Osteocyte (in vitro differentiated cells): Measurements from ENCODE around the gene IGFN1. TPM values are rescaled to one million over a fixed set of nuclear protein-coding genes. Genes with fewer than 3 reads are reported as not detected.

Experiments
- DNase-seq: peaks from one replicate; pipeline ENCODE4 v3.0.0; 2021; ENCODE audit warnings: mixed read lengths; ENCODE audit not compliant: unreplicated experiment; ENCODE audit errors: extremely low spot score
- H3K27ac Mint-ChIP-seq: one replicate; pipeline ENCODE4 v1.8.0; 2021; ENCODE audit warnings: mild to moderate bottlenecking, mixed read lengths; ENCODE audit not compliant: unreplicated experiment
- H3K27me3 Mint-ChIP-seq: one replicate; pipeline ENCODE4 v1.8.0; 2021; ENCODE audit warnings: mixed read lengths; ENCODE audit not compliant: unreplicated experiment
- H3K36me3 Mint-ChIP-seq: one replicate; pipeline ENCODE4 v1.8.0; 2021; ENCODE audit warnings: mixed read lengths; ENCODE audit not compliant: unreplicated experiment
- H3K4me1 Mint-ChIP-seq: one replicate; pipeline ENCODE4 v1.8.0; 2021; ENCODE audit warnings: mixed read lengths; ENCODE audit not compliant: unreplicated experiment
- H3K4me3 Mint-ChIP-seq: one replicate; pipeline ENCODE4 v1.8.0; 2021; ENCODE audit warnings: mild to moderate bottlenecking, moderate library complexity, mixed read lengths; ENCODE audit not compliant: unreplicated experiment
- H3K9me3 Mint-ChIP-seq: one replicate; pipeline ENCODE4 v1.8.0; 2021; ENCODE audit warnings: mixed read lengths; ENCODE audit not compliant: unreplicated experiment
- total RNA-seq: library from RNA; stranded (reverse); gene quantifications from 2 replicates; pipeline ENCODE4 v1.2.1, GENCODE V29; 2021
- TF ChIP-seq, protein P1 (sequence below): fragments of 200-600 bp; sonication (generic); IDR thresholded peaks from 2 replicates; pipeline ENCODE4 v1.5.0; 2021; ENCODE audit warnings: antibody characterized with exemption, mild to moderate bottlenecking, moderate library complexity

IGFN1 gene
- total RNA-seq, 1 donor from 2014 or later = 3.8 TPM

DNA sequence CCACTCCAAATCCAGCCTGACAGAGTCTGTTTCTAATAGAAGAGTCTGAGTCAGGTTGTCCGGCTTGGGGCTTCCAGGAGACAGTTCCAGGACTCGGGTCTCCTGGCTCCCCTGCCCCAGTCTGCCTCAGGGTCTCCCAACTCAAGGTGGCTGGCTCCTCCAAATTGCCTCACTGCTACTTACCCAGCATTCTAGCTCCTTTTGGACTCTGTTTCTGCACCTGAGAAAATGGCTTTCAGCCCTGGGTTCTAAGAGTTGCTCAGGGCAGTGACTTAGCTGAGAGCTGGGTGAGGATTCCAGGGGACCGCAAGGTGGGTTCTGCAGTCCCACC, 5.5 kb upstream of the IGFN1 start:
- peaks cover 43% of the 10 kb centered on the region for H3K27me3 Mint-ChIP-seq
- no peak overlapping the region for H3K27ac Mint-ChIP-seq
- no peaks in the 10 kb centered on the region for H3K36me3 Mint-ChIP-seq
- no peak overlapping the region for H3K4me3 Mint-ChIP-seq
- TF ChIP-seq, protein P1, sequence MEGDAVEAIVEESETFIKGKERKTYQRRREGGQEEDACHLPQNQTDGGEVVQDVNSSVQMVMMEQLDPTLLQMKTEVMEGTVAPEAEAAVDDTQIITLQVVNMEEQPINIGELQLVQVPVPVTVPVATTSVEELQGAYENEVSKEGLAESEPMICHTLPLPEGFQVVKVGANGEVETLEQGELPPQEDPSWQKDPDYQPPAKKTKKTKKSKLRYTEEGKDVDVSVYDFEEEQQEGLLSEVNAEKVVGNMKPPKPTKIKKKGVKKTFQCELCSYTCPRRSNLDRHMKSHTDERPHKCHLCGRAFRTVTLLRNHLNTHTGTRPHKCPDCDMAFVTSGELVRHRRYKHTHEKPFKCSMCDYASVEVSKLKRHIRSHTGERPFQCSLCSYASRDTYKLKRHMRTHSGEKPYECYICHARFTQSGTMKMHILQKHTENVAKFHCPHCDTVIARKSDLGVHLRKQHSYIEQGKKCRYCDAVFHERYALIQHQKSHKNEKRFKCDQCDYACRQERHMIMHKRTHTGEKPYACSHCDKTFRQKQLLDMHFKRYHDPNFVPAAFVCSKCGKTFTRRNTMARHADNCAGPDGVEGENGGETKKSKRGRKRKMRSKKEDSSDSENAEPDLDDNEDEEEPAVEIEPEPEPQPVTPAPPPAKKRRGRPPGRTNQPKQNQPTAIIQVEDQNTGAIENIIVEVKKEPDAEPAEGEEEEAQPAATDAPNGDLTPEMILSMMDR = no peak
- DNase-seq = no peak
- no peaks in the 10 kb centered on the region for H3K9me3 Mint-ChIP-seq
- peaks cover 7% of the 10 kb centered on the region for H3K4me1 Mint-ChIP-seq

DNA sequence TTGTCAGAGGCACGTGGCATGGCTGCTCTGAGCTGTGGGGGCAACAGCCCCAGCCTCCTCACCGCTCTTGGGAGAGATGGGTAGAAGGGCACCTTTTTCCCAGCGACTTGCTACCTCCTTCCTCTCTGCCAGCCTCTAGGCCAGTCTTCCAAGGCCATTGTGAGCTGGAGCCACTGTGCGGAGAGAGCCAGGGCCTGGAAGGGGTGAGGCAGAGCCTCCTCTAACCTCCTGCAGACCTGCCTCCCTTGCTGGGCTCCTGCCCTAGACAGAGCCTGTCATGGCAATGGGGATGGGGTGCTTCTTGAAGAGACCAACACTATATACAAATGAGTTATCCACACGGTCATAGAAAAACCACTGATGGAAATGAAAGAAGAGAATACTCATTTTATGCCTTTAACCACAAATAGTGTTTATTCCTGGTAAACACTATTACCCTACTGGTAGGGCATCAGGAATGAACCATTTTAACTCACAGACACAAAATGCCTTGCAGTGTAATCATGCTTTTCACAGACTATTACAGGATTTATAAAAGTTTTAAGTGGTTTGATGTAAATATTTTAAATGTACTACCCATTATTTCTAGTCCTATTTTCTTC, 5.0 kb upstream of the IGFN1 start:
- Mint-ChIP-seq H3K27me3 (peaks cover 41% of the 10 kb centered on the region), H3K9me3 (no peaks in the 10 kb centered on the region)
- DNase-seq = no peak

DNA sequence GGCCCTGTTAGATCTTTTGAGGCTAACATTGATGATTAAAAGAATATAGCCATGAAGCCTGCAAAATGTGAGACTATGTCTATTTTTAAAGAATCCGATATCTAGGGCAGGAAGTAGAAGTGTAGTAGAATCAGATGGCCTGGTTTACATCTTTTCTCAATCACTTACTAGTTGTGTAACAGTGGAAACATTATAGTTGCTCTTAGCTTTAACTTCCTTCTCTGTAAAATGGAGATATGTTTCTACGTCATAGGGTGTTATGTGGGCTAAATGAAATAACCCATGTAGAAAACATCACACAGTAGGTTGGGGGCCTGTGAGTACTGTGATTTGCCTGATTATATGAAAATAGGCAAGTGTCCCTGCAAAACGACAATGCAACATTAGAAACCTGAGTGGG, 4.4 kb upstream of the IGFN1 start:
- H3K9me3 Mint-ChIP-seq = no peaks in the 10 kb centered on the region

More for the DNA sequence above, 5.0 kb upstream of the IGFN1 start:
- no peaks in the 10 kb centered on the region for H3K36me3 Mint-ChIP-seq
- H3K4me3 Mint-ChIP-seq = no peak overlapping the region
- H3K27ac Mint-ChIP-seq = no peak overlapping the region
- TF ChIP-seq, protein P1 = no peak
- H3K4me1 Mint-ChIP-seq = peaks cover 7% of the 10 kb centered on the region

DNA sequence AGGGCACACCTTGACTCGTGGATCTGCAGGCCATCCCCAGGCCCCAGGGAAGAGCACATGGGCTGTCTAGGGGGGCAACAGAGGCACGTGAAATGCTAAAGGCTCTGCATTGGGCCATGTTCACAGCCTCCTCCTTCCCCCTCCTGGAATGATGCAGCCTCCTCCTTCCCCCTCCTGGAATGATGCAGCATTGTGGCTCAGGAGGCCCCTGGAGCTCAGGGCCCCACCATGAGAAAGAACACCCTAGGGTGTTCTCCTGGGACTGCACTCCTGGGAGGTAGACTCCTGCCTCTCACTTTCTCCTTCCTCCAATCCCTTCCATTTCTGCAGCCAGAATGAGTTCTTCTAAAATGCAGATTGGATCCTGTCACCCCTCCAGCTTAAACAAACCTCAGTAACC, 1.5 kb upstream of the IGFN1 start:
- H3K27me3 Mint-ChIP-seq = peaks cover 22% of the 10 kb centered on the region
- H3K36me3 Mint-ChIP-seq = no peaks in the 10 kb centered on the region
- DNase-seq = no peak
- H3K9me3 Mint-ChIP-seq = no peaks in the 10 kb centered on the region
- H3K4me3 Mint-ChIP-seq = no peak overlapping the region
- peaks cover 14% of the 10 kb centered on the region for H3K4me1 Mint-ChIP-seq
- no peak overlapping the region for H3K27ac Mint-ChIP-seq
- TF ChIP-seq, protein P1 = no peak

More for the DNA sequence above, 4.4 kb upstream of the IGFN1 start:
- peaks cover 37% of the 10 kb centered on the region for H3K27me3 Mint-ChIP-seq
- DNase-seq = no peak
- H3K36me3 Mint-ChIP-seq = no peaks in the 10 kb centered on the region
- TF ChIP-seq, protein P1 = no peak
- no peak overlapping the region for H3K4me3 Mint-ChIP-seq
- peaks cover 7% of the 10 kb centered on the region for H3K4me1 Mint-ChIP-seq
- H3K27ac Mint-ChIP-seq = no peak overlapping the region

DNA sequence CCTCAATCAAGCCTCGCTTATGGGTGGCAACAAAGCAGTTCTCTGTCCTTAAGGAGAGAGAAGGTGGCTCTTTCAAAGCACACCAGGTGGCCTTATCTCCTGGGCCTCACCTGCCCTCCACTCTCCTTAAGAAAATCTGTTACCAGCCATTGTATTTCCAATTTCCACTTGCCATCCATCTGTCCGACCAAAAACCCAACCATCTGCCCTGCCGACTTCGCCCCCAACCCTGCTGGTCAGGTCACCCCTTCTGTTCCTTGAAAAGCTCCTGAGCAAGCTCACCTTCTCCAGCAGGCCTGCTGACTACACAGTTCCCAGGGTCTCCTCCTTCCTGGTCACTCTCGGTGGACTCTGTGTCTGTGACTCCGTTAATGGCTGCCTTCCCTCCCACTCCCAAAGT, 619 bp upstream of the IGFN1 start:
- Mint-ChIP-seq H3K27ac (no peak overlapping the region), H3K9me3 (no peaks in the 10 kb centered on the region), H3K27me3 (peaks cover 22% of the 10 kb centered on the region), H3K36me3 (no peaks in the 10 kb centered on the region), H3K4me1 (peaks cover 9% of the 10 kb centered on the region), H3K4me3 (no peak overlapping the region)
- TF ChIP-seq, protein P1 = no peak
- DNase-seq = no peak
